Fibroblast of mammary gland (primary cell): ENCODE measurements around the gene CDC73.
A peak's percentile ranks its signal among the peaks of the same experiment; 100 is the strongest.

Experiments
- DNase-seq: peaks from one replicate; pipeline ENCODE4 v3.0.0-alpha.2; 2010; ENCODE audit warnings: low read depth
- H3K4me3 ChIP-seq: 2 replicates; pipeline ENCODE4 v1.5.1; 2011; ENCODE audit warnings: low read depth, mild to moderate bottlenecking, low read length, moderate library complexity; ENCODE audit not compliant: control insufficient read depth
- CTCF ChIP-seq: conservative IDR thresholded peaks from 2 replicates; pipeline ENCODE4 v1.5.1; 2011; ENCODE audit warnings: low read depth, low read length, inconsistent platforms; ENCODE audit not compliant: control insufficient read depth, insufficient read depth

Gene CDC73

GRCh38 chr1:193104907-193105820 is 16.7 kb upstream of the CDC73 start, which contains the start of gene GLRX2:
TSS of gene GLRX2 (minus strand) at chr1:193105414. CDS start at chr1:193105382, 32 bp downstream.
- peak within 1 kb of the TSS; percentile 89 for H3K4me3 ChIP-seq
- DNase-seq: peak; percentile 85

GRCh38 chr1:193105821-193106177 is 16.0 kb upstream of the CDC73 start:
- DNase-seq: peak; percentile 39
- TF ChIP-seq CTCF: no peak

More at GRCh38 chr1:193104907-193105820, 16.7 kb upstream of the CDC73 start, which contains the start of gene GLRX2:
- TF ChIP-seq CTCF: no peak

DNA sequence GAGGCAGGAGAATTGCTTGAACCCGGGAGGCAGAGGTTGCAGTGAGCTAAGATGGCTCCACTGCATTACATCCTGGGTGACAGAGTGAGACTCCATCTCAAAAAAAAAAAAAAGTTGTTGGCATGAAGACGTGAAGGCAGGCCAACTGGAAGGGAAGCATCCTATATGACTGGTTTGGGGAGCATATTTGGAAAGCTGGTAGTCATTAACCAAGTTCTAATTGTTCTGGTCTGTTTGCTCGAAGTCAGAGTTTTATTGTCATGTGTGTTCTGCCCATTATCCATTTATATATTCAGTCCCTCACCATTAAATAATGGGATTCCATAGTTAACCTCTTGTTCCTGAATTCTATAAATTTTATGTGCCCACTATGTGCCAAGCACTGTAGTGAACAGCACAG is 13.4 kb upstream of the CDC73 start:
- DNase-seq: no peak
- no peak overlapping the region for H3K4me3 ChIP-seq
- no peak for TF ChIP-seq CTCF

More at GRCh38 chr1:193105821-193106177, 16.0 kb upstream of the CDC73 start:
- peak overlapping the region; percentile 63 for H3K4me3 ChIP-seq

- DNase-seq: no peak
- no peak overlapping the region for H3K4me3 ChIP-seq
- TF ChIP-seq CTCF: no peak
Measured at GRCh38 chr1:193109619-193110018, 12.2 kb upstream of the CDC73 start.

DNA sequence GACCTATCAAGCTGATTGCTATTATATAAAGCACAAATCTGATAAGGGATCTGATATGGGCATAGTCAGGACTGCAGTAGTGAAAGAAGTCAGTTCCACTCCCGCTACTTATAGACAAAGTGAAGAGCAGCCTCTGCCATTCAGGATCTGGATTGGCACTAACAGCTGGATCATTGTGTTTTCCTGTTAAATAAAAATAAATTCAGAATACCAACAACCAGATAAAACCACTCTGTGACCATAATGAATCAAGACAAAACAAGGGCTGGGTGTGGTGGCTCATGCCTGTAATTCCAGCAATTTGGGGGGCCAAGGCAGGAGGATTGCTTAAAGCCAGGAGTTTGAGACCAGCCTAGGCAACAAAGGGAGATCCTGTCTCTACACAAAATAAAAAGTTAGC is 11.6 kb upstream of the CDC73 start:
- H3K4me3 ChIP-seq: no peak overlapping the region
- no peak for TF ChIP-seq CTCF
- DNase-seq: no peak

- DNase-seq: no peak
- H3K4me3 ChIP-seq: no peak overlapping the region
- TF ChIP-seq CTCF: no peak
Measured at GRCh38 chr1:193110864-193111263, 11.0 kb upstream of the CDC73 start.
